HepG2 (cell line): ENCODE data around the gene LRRC19. TPM values are rescaled to one million over a fixed set of nuclear protein-coding genes. Genes with fewer than 3 reads are reported as not detected.

ENCODE experiments used
- BRCA1 ChIP-seq: sonication (generic); formaldehyde crosslinking; IDR thresholded peaks from 2 replicates; pipeline ENCODE4 v1.4.0; 2020; ENCODE audit warnings: missing genetic modification reagents
- CEBPB ChIP-seq: IDR thresholded peaks from 2 replicates; pipeline ENCODE4 v1.6.1; 2011; ENCODE audit warnings: low read depth, low read length, improper control_type of control experiment, borderline replicate concordance
- ONECUT2 ChIP-seq: sonication (generic); formaldehyde crosslinking; IDR thresholded peaks from 2 replicates; pipeline ENCODE4 v1.4.0; 2020; ENCODE audit warnings: missing genetic modification reagents
- RAD21 ChIP-seq: fragments of 450-650 bp; formaldehyde crosslinking; IDR thresholded peaks from 2 replicates; pipeline ENCODE4 v1.5.0; 2020; ENCODE audit warnings: mild to moderate bottlenecking
- TFAP4 ChIP-seq: sonication (generic); IDR thresholded peaks from 2 replicates; pipeline ENCODE4 v1.6.1; 2016; ENCODE audit warnings: low read depth, borderline replicate concordance
- THAP11 ChIP-seq: IDR thresholded peaks from 2 replicates; pipeline ENCODE4 v1.6.1; 2016; ENCODE audit warnings: missing biosample characterization, missing genetic modification reagents
- UBTF ChIP-seq: sonication (generic); formaldehyde crosslinking; IDR thresholded peaks from 2 replicates; pipeline ENCODE4 v1.4.0; 2020; ENCODE audit warnings: mild to moderate bottlenecking, missing genetic modification reagents
- XRCC5 ChIP-seq: fragments of 200-400 bp; formaldehyde crosslinking; optimal IDR thresholded peaks from 2 replicates; pipeline ENCODE3; 2017; ENCODE audit warnings: mild to moderate bottlenecking, low read length
- ZMAT3 ChIP-seq: sonication (generic); formaldehyde crosslinking; conservative IDR thresholded peaks from 2 replicates; pipeline ENCODE4 v1.7.0; 2021; ENCODE audit warnings: missing genetic modification reagents
- ZMYM2 ChIP-seq: sonication (generic); formaldehyde crosslinking; IDR thresholded peaks from 2 replicates; pipeline ENCODE4 v1.8.0; 2022; ENCODE audit warnings: mild to moderate bottlenecking, missing genetic modification reagents
- ZNF18 ChIP-seq: sonication (generic); formaldehyde crosslinking; IDR thresholded peaks from 2 replicates; pipeline ENCODE4 v1.8.0; 2022; ENCODE audit warnings: mild to moderate bottlenecking, missing genetic modification reagents; ENCODE audit not compliant: insufficient replicate concordance
- ZNF414 ChIP-seq: sonication (generic); formaldehyde crosslinking; IDR thresholded peaks from 2 replicates; pipeline ENCODE4 v1.5.0; 2020; ENCODE audit warnings: missing genetic modification reagents
- ZNF784 ChIP-seq: sonication (generic); formaldehyde crosslinking; IDR thresholded peaks from 2 replicates; pipeline ENCODE4 v1.5.1; 2020; ENCODE audit warnings: missing genetic modification reagents, mild to moderate bottlenecking, borderline replicate concordance
- polyA plus RNA-seq, 8 experiments: library from polyadenylated mRNA; depleted of rRNA in 3 of 8; stranded (reverse) in 7 of 8; unstranded in 1 of 8; fragments of >200 nt; fragmentation: Illumina TruSeq in 4 of 8; extraction: Trizol in 4 of 8; gene quantifications; 2 replicates each; pipeline versions ENCODE4 v1.2.1 to v1.2.3, GENCODE V29; 2011 to 2016; ENCODE audit warnings: low read depth in 4 of 8, missing spikeins in 1 of 8, mixed read lengths in 1 of 8; ENCODE audit not compliant: insufficient read depth in 1 of 8
- total RNA-seq, 5 experiments: library from RNA; depleted of rRNA; stranded (reverse); fragments of >200 nt; fragmentation: Illumina TruSeq; extraction: Trizol; gene quantifications; 2 replicates each; pipeline ENCODE4 v1.2.3, GENCODE V29; 2016; ENCODE audit warnings: low read depth in 1 of 5

Gene LRRC19
- total and polyA plus RNA-seq, 2 of the 13 experiments (the other 11 are each of a cell fraction or from before 2014, with no cell fraction given) = not detected

- TF ChIP-seq ZNF414 (0 out of 2 replicates have a peak, but pooled peaks have one; percentile 40), UBTF (CRISPR knock-in tag) (peak; percentile 72), TFAP4 (no peak), ZNF18 (CRISPR knock-in tag) (no peak), ZMYM2 (no peak; the same call in 1 of the 2 replicates), CEBPB (peak; percentile 67), ONECUT2 (CRISPR knock-in tag) (no peak), ZNF784 (CRISPR knock-in tag) (no peak), ZMAT3 (CRISPR knock-in tag) (no peak), XRCC5 (no peak), BRCA1 (CRISPR knock-in tag) (no peak; the same call in 1 of the 2 replicates), THAP11 (peak; percentile 84), RAD21 (no peak)
These were observed 49.3 kb downstream of the LRRC19 start, which contains the start of gene IFT74 (continued) for GRCh38 chr9:26955921-26956859.
